Nephron progenitor cell (in vitro differentiated cells): ENCODE results near the gene COG8.
A peak's percentile ranks its signal among the peaks of the same experiment; 100 is the strongest.

Experiments used
- DNase-seq: peaks from one replicate; pipeline ENCODE4 v3.0.0; 2021
- H3K27ac Mint-ChIP-seq: 2 replicates; pipeline ENCODE4 v1.8.0; 2021; ENCODE audit warnings: mild to moderate bottlenecking, moderate library complexity, mixed read lengths
- H3K27me3 Mint-ChIP-seq: 2 replicates; pipeline ENCODE4 v1.8.0; 2021; ENCODE audit warnings: mild to moderate bottlenecking, low read depth, mixed read lengths; ENCODE audit not compliant: poor library complexity
- H3K36me3 Mint-ChIP-seq: 2 replicates; pipeline ENCODE4 v1.8.0; 2021; ENCODE audit warnings: low read depth, mixed read lengths
- H3K4me1 Mint-ChIP-seq: 2 replicates; pipeline ENCODE4 v1.8.0; 2021; ENCODE audit warnings: mixed read lengths
- H3K4me3 Mint-ChIP-seq: 2 replicates; pipeline ENCODE4 v1.8.0; 2021; ENCODE audit warnings: mild to moderate bottlenecking, moderate library complexity, mixed read lengths
- H3K9me3 Mint-ChIP-seq: 2 replicates; pipeline ENCODE4 v1.8.0; 2021; ENCODE audit warnings: mild to moderate bottlenecking, moderate library complexity, mixed read lengths
- CTCF ChIP-seq: fragments of 200-600 bp; sonication (generic); IDR thresholded peaks from 2 replicates; pipeline ENCODE4 v1.5.0; 2021; ENCODE audit warnings: antibody characterized with exemption

The COG8 gene

GRCh38 chr16:69378760-69379159, 39.4 kb upstream of the COG8 start:
- DNase-seq, result no peak
- no peak for TF ChIP-seq CTCF
- Mint-ChIP-seq H3K36me3 (peaks cover 81% of the 10 kb centered on the region), H3K27ac (peak overlapping the region; percentile 16), H3K9me3 (no peaks in the 10 kb centered on the region), H3K4me1 (peaks cover 3% of the 10 kb centered on the region), H3K4me3 (no peak overlapping the region), H3K27me3 (no peaks in the 10 kb centered on the region)

- TF ChIP-seq CTCF, result no peak
- H3K9me3 Mint-ChIP-seq, result no peaks in the 10 kb centered on the region
- H3K4me1 Mint-ChIP-seq, result no peaks in the 10 kb centered on the region
- DNase-seq, result no peak
- H3K27ac Mint-ChIP-seq, result peak overlapping the region; percentile 78
- H3K36me3 Mint-ChIP-seq, result peaks cover 82% of the 10 kb centered on the region
- no peak overlapping the region for H3K4me3 Mint-ChIP-seq
- no peaks in the 10 kb centered on the region for H3K27me3 Mint-ChIP-seq
Measured at GRCh38 chr16:69378036-69378435, 38.7 kb upstream of the COG8 start.

GRCh38 chr16:69376393-69377059, 37.2 kb upstream of the COG8 start:
- Mint-ChIP-seq H3K27me3 (no peaks in the 10 kb centered on the region), H3K36me3 (peaks cover 83% of the 10 kb centered on the region), H3K4me3 (no peak overlapping the region), H3K4me1 (peaks cover 3% of the 10 kb centered on the region), H3K27ac (no peak overlapping the region), H3K9me3 (no peaks in the 10 kb centered on the region)
- DNase-seq, result no peak
- no peak for TF ChIP-seq CTCF

- no peak overlapping the region for H3K27ac Mint-ChIP-seq
- no peak overlapping the region for H3K4me3 Mint-ChIP-seq
- peaks cover 21% of the 10 kb centered on the region for H3K4me1 Mint-ChIP-seq
- TF ChIP-seq CTCF, result no peak
- no peak for DNase-seq
- H3K9me3 Mint-ChIP-seq, result no peaks in the 10 kb centered on the region
- no peaks in the 10 kb centered on the region for H3K27me3 Mint-ChIP-seq
- H3K36me3 Mint-ChIP-seq, result peaks cover 84% of the 10 kb centered on the region
Measured at GRCh38 chr16:69373019-69373418, 33.7 kb upstream of the COG8 start.

GRCh38 chr16:69371564-69371963, 32.2 kb upstream of the COG8 start:
- TF ChIP-seq CTCF, result no peak
- H3K36me3 Mint-ChIP-seq, result peaks cover 88% of the 10 kb centered on the region
- H3K27ac Mint-ChIP-seq, result peak overlapping the region; percentile 92
- no peaks in the 10 kb centered on the region for H3K27me3 Mint-ChIP-seq
- H3K9me3 Mint-ChIP-seq, result no peaks in the 10 kb centered on the region
- no peak for DNase-seq
- peaks cover 29% of the 10 kb centered on the region for H3K4me1 Mint-ChIP-seq
- no peak overlapping the region for H3K4me3 Mint-ChIP-seq

- H3K36me3 Mint-ChIP-seq, result peaks cover 86% of the 10 kb centered on the region
- H3K4me1 Mint-ChIP-seq, result peaks cover 34% of the 10 kb centered on the region
- no peaks in the 10 kb centered on the region for H3K9me3 Mint-ChIP-seq
- H3K27ac Mint-ChIP-seq, result peak overlapping the region; percentile 91
- H3K4me3 Mint-ChIP-seq, result no peak overlapping the region
- no peaks in the 10 kb centered on the region for H3K27me3 Mint-ChIP-seq
- TF ChIP-seq CTCF, result no peak
- DNase-seq, result no peak
Measured at GRCh38 chr16:69368866-69369265, 29.5 kb upstream of the COG8 start.
